K562 (cell line): ENCODE measurements around the gene CRYBG2. TPM values are rescaled to one million over a fixed set of nuclear protein-coding genes. Genes with fewer than 3 reads are reported as not detected.

Experiments
- ATAC-seq: fragments of 200-7000 bp; cut with Tn5 transposase; 3 replicates; pipeline ENCODE4 v1.9.1; 2020; ENCODE audit warnings: moderate library complexity
- BruUV-seq: library from RNA; stranded (reverse); fragments of 400-500 nt; replicated peaks from 2 replicates; lab custom pipeline; 2021; lab: Mats Ljungman, UMichigan
- CTCF ChIA-PET: fragments of 300-600 bp; formaldehyde crosslinking; extraction: SDS; loops from one replicate; lab custom pipeline; 2021; ENCODE audit warnings: low intra/inter-chr PET ratio; lab: Yijun Ruan, JAX
- POLR2A ChIA-PET: fragments of 300-600, 350-650 bp; sonication (Branson Sonifier 250); formaldehyde crosslinking; extraction: SDS; loops from one replicate; lab custom pipeline; 2021; ENCODE audit warnings: antibody characterized with exemption, inconsistent platforms; lab: Yijun Ruan, JAX
- DNase-seq, 4 experiments: peaks; one replicate each; pipeline versions ENCODE4 v3.0.0 to v3.0.0-alpha.2; 2011 to 2018; ENCODE audit warnings: low spot score in 3 of 4, mixed read lengths in 3 of 4; ENCODE audit errors: extremely low read depth in 1 of 4
- FAIRE-seq: peaks from 2 replicates; lab custom pipeline; 2011; peaks lifted over from hg19 to GRCh38; lab: Jason Lieb, UNC
- H2AFZ ChIP-seq: 2 replicates; pipeline ENCODE4 v1.6.0; 2011; ENCODE audit warnings: low read depth, low read length, control low read depth, inconsistent platforms
- H3K27ac ChIP-seq: fragments of 200-600 bp; 3 replicates; pipeline ENCODE4 v1.8.0; 2011; ENCODE audit warnings: low read depth, mild to moderate bottlenecking, control low read depth, inconsistent platforms, low read length, moderate library complexity, mixed read lengths; ENCODE audit errors: extremely low read depth
- H3K27me3 ChIP-seq, 2 experiments: fragments of 300-600 bp in 1 of 2; 2 replicates in 1 of 2; 3 replicates in 1 of 2; pipeline versions ENCODE4 v1.6.0 to v1.8.0; 2011; ENCODE audit warnings: inconsistent platforms in 2 of 2, low read length in 2 of 2, mild to moderate bottlenecking in 1 of 2, mixed read lengths in 1 of 2, moderate library complexity in 1 of 2; ENCODE audit not compliant: control insufficient read depth in 2 of 2, insufficient read depth in 2 of 2
- H3K36me3 ChIP-seq: fragments of 300-600 bp; 3 replicates; pipeline ENCODE4 v1.8.0; 2011; ENCODE audit warnings: mild to moderate bottlenecking, low read length, inconsistent platforms; ENCODE audit not compliant: control insufficient read depth, insufficient read depth
- H3K4me1 ChIP-seq, 2 experiments: fragments of 200-600 bp in 1 of 2; replicated peaks in 1 of 2; 2 replicates in 1 of 2; 3 replicates in 1 of 2; pipeline versions ENCODE4 v1.5.1 to v1.8.0; 2011; ENCODE audit warnings: inconsistent platforms in 2 of 2, low read length in 2 of 2, mild to moderate bottlenecking in 1 of 2, mixed read lengths in 1 of 2, moderate library complexity in 1 of 2; ENCODE audit not compliant: control insufficient read depth in 2 of 2, insufficient read depth in 2 of 2
- H3K4me2 ChIP-seq: 2 replicates; pipeline ENCODE4 v1.6.1; 2011; ENCODE audit warnings: low read length, control low read depth, inconsistent platforms, mixed read lengths; ENCODE audit not compliant: insufficient read depth
- H3K4me3 ChIP-seq: fragments of 200-600 bp; sonication (generic), shearing (Covaris generic); 2 replicates; pipeline ENCODE4 v1.5.1; 2016; ENCODE audit warnings: control low read depth, inconsistent platforms
- H3K79me2 ChIP-seq: fragments of 200-600 bp; 3 replicates; pipeline ENCODE4 v1.8.0; 2011; ENCODE audit warnings: low read length, inconsistent platforms; ENCODE audit not compliant: control insufficient read depth, insufficient read depth
- H3K9ac ChIP-seq, 2 experiments: 2 replicates each; pipeline versions ENCODE4 v1.6.0 to v1.6.1; 2011; ENCODE audit warnings: low read depth in 2 of 2, low read length in 2 of 2, control low read depth in 1 of 2, inconsistent platforms in 1 of 2, mild to moderate bottlenecking in 1 of 2, mixed read lengths in 1 of 2; ENCODE audit not compliant: insufficient read depth in 1 of 2
- H3K9me1 ChIP-seq: one replicate; pipeline ENCODE4 v1.6.0; 2011; ENCODE audit warnings: inconsistent platforms, mild to moderate bottlenecking, low read length, moderate library complexity; ENCODE audit not compliant: control insufficient read depth, insufficient read depth
- H3K9me3 ChIP-seq: replicated peaks from 2 replicates; pipeline ENCODE4 v1.5.1; 2011; ENCODE audit warnings: low read depth, low read length, inconsistent platforms; ENCODE audit not compliant: control insufficient read depth, insufficient read depth
- H4K20me1 ChIP-seq: replicated peaks from 2 replicates; pipeline ENCODE4 v1.6.1; 2011; ENCODE audit warnings: low read length, inconsistent platforms, mixed read lengths; ENCODE audit not compliant: control insufficient read depth, insufficient read depth
- EGR1 ChIP-seq: fragments of 450-650 bp; conservative IDR thresholded peaks from 2 replicates; pipeline ENCODE4 v1.6.1; 2017; ENCODE audit warnings: mild to moderate bottlenecking
- FOSL1 ChIP-seq: fragments of 200-800 bp; sonication (Bioruptor generic); conservative IDR thresholded peaks from 2 replicates; pipeline ENCODE4 v1.6.1; 2016; ENCODE audit warnings: missing genetic modification characterization, missing compliant biosample characterization
- KAT7 ChIP-seq: sonication (generic); formaldehyde crosslinking; IDR thresholded peaks from 2 replicates; pipeline ENCODE4 v1.8.0; 2022; ENCODE audit warnings: missing genetic modification reagents, mild to moderate bottlenecking, borderline replicate concordance
- LEF1 ChIP-seq: fragments of 450-650 bp; IDR thresholded peaks from 2 replicates; pipeline ENCODE4 v1.6.1; 2016; ENCODE audit warnings: mild to moderate bottlenecking
- NRF1 ChIP-seq, 2 experiments: fragments of 450-650 bp; IDR thresholded peaks in 1 of 2; conservative IDR thresholded peaks in 1 of 2; 2 replicates each; pipeline ENCODE4 v1.6.1; 2014; ENCODE audit warnings: mild to moderate bottlenecking in 2 of 2
- PRPF4 ChIP-seq: fragments of 200-400 bp; formaldehyde crosslinking; IDR thresholded peaks from one replicate; pipeline ENCODE4 v1.6.1; 2017; ENCODE audit warnings: low read length, low read depth, mild to moderate bottlenecking; ENCODE audit not compliant: insufficient read depth, poor library complexity, severe bottlenecking
- RCOR1 ChIP-seq, 2 experiments: IDR thresholded peaks; 2 replicates each; pipeline ENCODE4 v1.6.1; 2012; ENCODE audit warnings: low read depth in 2 of 2, low read length in 2 of 2, borderline replicate concordance in 1 of 2, improper control_type of control experiment in 1 of 2
- ZC3H11A ChIP-seq: IDR thresholded peaks from 2 replicates; pipeline ENCODE4 v1.6.1; 2012; ENCODE audit warnings: low read depth, low read length, improper control_type of control experiment
- ZEB2 ChIP-seq: fragments of 450-650 bp; IDR thresholded peaks from 2 replicates; pipeline ENCODE4 v1.6.1; 2016
- ZNF232 ChIP-seq: sonication (generic); formaldehyde crosslinking; IDR thresholded peaks from 2 replicates; pipeline ENCODE4 v1.8.0; 2022; ENCODE audit warnings: mild to moderate bottlenecking, missing genetic modification reagents
- ZNF263 ChIP-seq: sonication (generic); formaldehyde crosslinking; IDR thresholded peaks from 2 replicates; pipeline ENCODE4 v1.8.0; 2022; ENCODE audit warnings: mild to moderate bottlenecking, missing genetic modification reagents, borderline replicate concordance
- ZNF511 ChIP-seq: sonication (generic); formaldehyde crosslinking; IDR thresholded peaks from 2 replicates; pipeline ENCODE4 v1.8.0; 2022; ENCODE audit warnings: mild to moderate bottlenecking, missing genetic modification reagents
- WGBS: fragments of 100-300 bp; shearing (Covaris generic); methylation state at CpG from one replicate; pipeline ENCODE4 v1.1.6; 2016; ENCODE audit warnings: low coverage, mixed read lengths; ENCODE audit not compliant: insufficient coverage; ENCODE audit errors: missing lambda C conversion rate; 5-methylcytosine and 5-hydroxymethylcytosine counted together
- in situ Hi-C: fragments of 300-500 bp; cut with MboI; formaldehyde crosslinking; loops from 4 replicates; pipeline ENCODE4 v1.15.0; 2018; ENCODE audit warnings: inconsistent platforms, mixed read lengths
- intact Hi-C: fragments of 100-400 bp; cut with micrococcal nuclease; formaldehyde crosslinking; loops from 2 replicates; pipeline ENCODE4 v1.14.2; 2022
- polyA plus RNA-seq, 8 experiments: library from polyadenylated mRNA; depleted of rRNA in 4 of 8; stranded (reverse) in 5 of 8; unstranded in 3 of 8; fragments of >200 nt; fragmentation: Nextera tagmentation in 2 of 8; fragmentation: Illumina TruSeq in 1 of 8; extraction: Ambion mirVana in 2 of 8; extraction: Trizol in 1 of 8; gene quantifications; 2 replicates each; pipeline versions ENCODE4 v1.2.1 to v1.2.3, GENCODE V29; 2011 to 2014; ENCODE audit warnings: inconsistent platforms in 1 of 8, missing spikeins in 1 of 8
- total RNA-seq, 7 experiments: library from RNA; depleted of rRNA in 6 of 7; stranded (reverse); fragments of >200 nt in 6 of 7; fragmentation: Illumina TruSeq in 2 of 7; extraction: Trizol in 2 of 7; gene quantifications; 2 replicates each; pipeline versions ENCODE4 v1.2.1 to v1.2.3, GENCODE V29; 2011 to 2021; ENCODE audit warnings: low replicate concordance in 1 of 7
- TF ChIP-seq, protein P1 (sequence below): fragments of 250-450 bp; sonication (Bioruptor Pico); IDR thresholded peaks from 2 replicates; pipeline ENCODE4 v1.8.0; 2021; ENCODE audit warnings: borderline replicate concordance, mild to moderate bottlenecking, moderate library complexity; ENCODE audit not compliant: poor library complexity, severe bottlenecking
- TF ChIP-seq, protein P2 (sequence below): fragments of 450-650 bp; IDR thresholded peaks from 2 replicates; pipeline ENCODE4 v1.6.1; 2017; ENCODE audit warnings: antibody characterized with exemption, mild to moderate bottlenecking
- TF ChIP-seq, protein P3 (sequence below): sonication (generic); formaldehyde crosslinking; IDR thresholded peaks from 2 replicates; pipeline ENCODE4 v1.8.1; 2022; ENCODE audit warnings: missing genetic modification reagents

The CRYBG2 gene
- total and polyA plus RNA-seq, 9 of the 15 experiments (the other 6 are each of a cell fraction or from before 2014, with no cell fraction given): 0.39 to 8.5 (median 3.7) TPM

DNA sequence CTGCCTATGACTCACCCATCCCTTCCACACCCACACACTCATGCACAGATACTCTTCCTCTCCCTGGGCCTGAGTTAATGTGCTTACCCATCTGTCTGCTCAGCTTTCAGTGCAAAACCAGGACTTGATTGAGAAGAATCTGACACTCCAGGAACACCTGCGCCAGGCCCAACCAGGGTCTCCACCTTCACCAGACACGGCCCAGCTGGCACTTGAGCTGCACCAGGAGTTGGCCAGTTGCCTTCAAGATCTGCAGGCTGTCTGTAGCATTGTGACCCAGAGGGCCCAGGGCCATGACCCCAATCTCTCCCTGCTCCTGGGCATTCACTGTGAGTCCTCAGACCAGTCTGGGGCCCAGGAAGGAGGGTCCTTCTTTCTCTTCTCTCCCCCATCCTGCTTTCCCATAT lies 77.5 kb downstream of the CRYBG2 start:
- Histone ChIP-seq H3K9ac (peak overlapping the region; percentile 39 to 77; a peak in 2 of 4 replicates), H3K27me3 (no peaks in the 10 kb centered on the region), H3K4me1 (peaks cover 48 to 64% of the 10 kb centered on the region in 2 experiments), H3K27ac (peak overlapping the region; percentile 81; the same call in 2 of the 3 replicates), H4K20me1 (peaks cover 4% of the 10 kb centered on the region; the same call in 1 of the 2 replicates), H3K9me1 (peaks cover 5% of the 10 kb centered on the region), H3K79me2 (peaks cover 21% of the 10 kb centered on the region; the same call in 2 of the 3 replicates), H2AFZ (no peak overlapping the region), H3K4me3 (no peak overlapping the region), H3K9me3 (no peaks in the 10 kb centered on the region), H3K4me2 (no peak overlapping the region), H3K36me3 (peaks cover 84% of the 10 kb centered on the region)
- POLR2A ChIA-PET: interaction anchor here (0.6 to 3.6 kb wide), 11 partner anchors 7 to 247 kb away, joined by 3 to 9 read pairs (median 4); partner anchors contain the start of genes CD52, CEP85 and DHDDS
- no peak for FAIRE-seq
- intact Hi-C loops (no loop called here), in situ Hi-C loops (loop anchor here (5.0 kb wide), 1 partner anchor 116 kb away; no protein-coding TSS in a partner anchor)
- CTCF ChIA-PET: interaction anchor here (0.9 to 3.2 kb wide), 7 partner anchors 8 to 171 kb away, joined by 3 to 31 read pairs (median 11); no protein-coding TSS in a partner anchor
- DNase-seq: no peak
- ATAC-seq: 0 out of 3 replicates have a peak, but pooled peaks have one; percentile 3
- 81% methylated on average over 2 of the region's 2 CpGs for WGBS
- no TSS peak for BruUV-seq
- TF ChIP-seq ZNF232 (CRISPR knock-in tag): no peak
- TF ChIP-seq PRPF4: no peak
- TF ChIP-seq, protein P1, sequence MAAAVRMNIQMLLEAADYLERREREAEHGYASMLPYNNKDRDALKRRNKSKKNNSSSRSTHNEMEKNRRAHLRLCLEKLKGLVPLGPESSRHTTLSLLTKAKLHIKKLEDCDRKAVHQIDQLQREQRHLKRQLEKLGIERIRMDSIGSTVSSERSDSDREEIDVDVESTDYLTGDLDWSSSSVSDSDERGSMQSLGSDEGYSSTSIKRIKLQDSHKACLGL (CRISPR knock-in tag): no peak
- peak; percentile 7; the same call in 1 of the 2 replicates for TF ChIP-seq FOSL1 (tag)
- TF ChIP-seq ZNF263 (CRISPR knock-in tag): 0 out of 2 replicates have a peak, but pooled peaks have one; percentile 12
- 0 out of 4 replicates have a peak, but pooled peaks of 1 of the 2 experiments have one; percentile 68 for TF ChIP-seq RCOR1 (IDR thresholded peaks at IDR 0.05; ENCODE audit: borderline replicate concordance in 1 of 2, low read depth in 2 of 2, low read length in 2 of 2)
- peak; percentile 97 for TF ChIP-seq EGR1
- TF ChIP-seq, protein P2, sequence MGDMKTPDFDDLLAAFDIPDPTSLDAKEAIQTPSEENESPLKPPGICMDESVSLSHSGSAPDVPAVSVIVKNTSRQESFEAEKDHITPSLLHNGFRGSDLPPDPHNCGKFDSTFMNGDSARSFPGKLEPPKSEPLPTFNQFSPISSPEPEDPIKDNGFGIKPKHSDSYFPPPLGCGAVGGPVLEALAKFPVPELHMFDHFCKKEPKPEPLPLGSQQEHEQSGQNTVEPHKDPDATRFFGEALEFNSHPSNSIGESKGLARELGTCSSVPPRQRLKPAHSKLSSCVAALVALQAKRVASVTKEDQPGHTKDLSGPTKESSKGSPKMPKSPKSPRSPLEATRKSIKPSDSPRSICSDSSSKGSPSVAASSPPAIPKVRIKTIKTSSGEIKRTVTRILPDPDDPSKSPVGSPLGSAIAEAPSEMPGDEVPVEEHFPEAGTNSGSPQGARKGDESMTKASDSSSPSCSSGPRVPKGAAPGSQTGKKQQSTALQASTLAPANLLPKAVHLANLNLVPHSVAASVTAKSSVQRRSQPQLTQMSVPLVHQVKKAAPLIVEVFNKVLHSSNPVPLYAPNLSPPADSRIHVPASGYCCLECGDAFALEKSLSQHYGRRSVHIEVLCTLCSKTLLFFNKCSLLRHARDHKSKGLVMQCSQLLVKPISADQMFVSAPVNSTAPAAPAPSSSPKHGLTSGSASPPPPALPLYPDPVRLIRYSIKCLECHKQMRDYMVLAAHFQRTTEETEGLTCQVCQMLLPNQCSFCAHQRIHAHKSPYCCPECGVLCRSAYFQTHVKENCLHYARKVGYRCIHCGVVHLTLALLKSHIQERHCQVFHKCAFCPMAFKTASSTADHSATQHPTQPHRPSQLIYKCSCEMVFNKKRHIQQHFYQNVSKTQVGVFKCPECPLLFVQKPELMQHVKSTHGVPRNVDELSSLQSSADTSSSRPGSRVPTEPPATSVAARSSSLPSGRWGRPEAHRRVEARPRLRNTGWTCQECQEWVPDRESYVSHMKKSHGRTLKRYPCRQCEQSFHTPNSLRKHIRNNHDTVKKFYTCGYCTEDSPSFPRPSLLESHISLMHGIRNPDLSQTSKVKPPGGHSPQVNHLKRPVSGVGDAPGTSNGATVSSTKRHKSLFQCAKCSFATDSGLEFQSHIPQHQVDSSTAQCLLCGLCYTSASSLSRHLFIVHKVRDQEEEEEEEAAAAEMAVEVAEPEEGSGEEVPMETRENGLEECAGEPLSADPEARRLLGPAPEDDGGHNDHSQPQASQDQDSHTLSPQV: peak; percentile 7; the same call in 1 of the 2 replicates
- peak in 1 of 2 experiments; percentile 16; a peak in 2 of 4 replicates for TF ChIP-seq NRF1 (conservative IDR thresholded peaks at IDR 0.05 in 1 of 2, IDR thresholded peaks at IDR 0.05 in 1 of 2)
- no peak for TF ChIP-seq ZC3H11A
- peak; percentile 51; the same call in 1 of the 2 replicates for TF ChIP-seq ZNF511
- no peak for TF ChIP-seq LEF1
- no peak for TF ChIP-seq KAT7 (CRISPR knock-in tag)
- TF ChIP-seq, protein P3, sequence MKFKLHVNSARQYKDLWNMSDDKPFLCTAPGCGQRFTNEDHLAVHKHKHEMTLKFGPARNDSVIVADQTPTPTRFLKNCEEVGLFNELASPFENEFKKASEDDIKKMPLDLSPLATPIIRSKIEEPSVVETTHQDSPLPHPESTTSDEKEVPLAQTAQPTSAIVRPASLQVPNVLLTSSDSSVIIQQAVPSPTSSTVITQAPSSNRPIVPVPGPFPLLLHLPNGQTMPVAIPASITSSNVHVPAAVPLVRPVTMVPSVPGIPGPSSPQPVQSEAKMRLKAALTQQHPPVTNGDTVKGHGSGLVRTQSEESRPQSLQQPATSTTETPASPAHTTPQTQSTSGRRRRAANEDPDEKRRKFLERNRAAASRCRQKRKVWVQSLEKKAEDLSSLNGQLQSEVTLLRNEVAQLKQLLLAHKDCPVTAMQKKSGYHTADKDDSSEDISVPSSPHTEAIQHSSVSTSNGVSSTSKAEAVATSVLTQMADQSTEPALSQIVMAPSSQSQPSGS (CRISPR knock-in tag): peak; percentile 10; the same call in 1 of the 2 replicates
- no peak for TF ChIP-seq ZEB2
